HL-60 (cell line): ENCODE results near the gene NAA10.

Experiments
- DNase-seq, 2 experiments: peaks; one replicate each; pipeline ENCODE4 v3.0.0-alpha.2; 2010 to 2020; ENCODE audit warnings: low read depth in 1 of 2, low spot score in 1 of 2
- H3K27ac ChIP-seq: fragments of 250-450 bp; sonication (Bioruptor Pico); replicated peaks from 2 replicates; pipeline ENCODE4 v1.5.1; 2020; ENCODE audit warnings: mild to moderate bottlenecking, moderate library complexity
- H3K27me3 ChIP-seq: fragments of 250-450 bp; sonication (Bioruptor Pico); 2 replicates; pipeline ENCODE4 v1.5.1; 2021; ENCODE audit warnings: mild to moderate bottlenecking, moderate library complexity; ENCODE audit not compliant: insufficient read depth, poor library complexity, severe bottlenecking
- H3K4me3 ChIP-seq: replicated peaks from 2 replicates; pipeline ENCODE4 v1.5.1; 2011; ENCODE audit warnings: mild to moderate bottlenecking, control low read depth, low read length; ENCODE audit not compliant: insufficient read depth
- GABPA ChIP-seq: IDR thresholded peaks from 2 replicates; pipeline ENCODE4 v1.6.1; 2012; ENCODE audit warnings: low read depth
- POLR2AphosphoS5 ChIP-seq: IDR thresholded peaks from 2 replicates; pipeline ENCODE4 v1.6.1; 2012; ENCODE audit warnings: low read depth
- REST ChIP-seq: IDR thresholded peaks from 2 replicates; pipeline ENCODE4 v1.6.1; 2012; ENCODE audit warnings: low read depth; ENCODE audit not compliant: insufficient replicate concordance
- SPI1 ChIP-seq: IDR thresholded peaks from 2 replicates; pipeline ENCODE4 v1.6.1; 2012; ENCODE audit warnings: low read depth, mild to moderate bottlenecking, borderline replicate concordance
- TF ChIP-seq, protein P1 (sequence below): IDR thresholded peaks from one replicate; pipeline ENCODE4 v1.5.1; 2011; ENCODE audit warnings: low read length, control low read depth, inconsistent platforms; ENCODE audit not compliant: insufficient read depth

Gene NAA10

DNA sequence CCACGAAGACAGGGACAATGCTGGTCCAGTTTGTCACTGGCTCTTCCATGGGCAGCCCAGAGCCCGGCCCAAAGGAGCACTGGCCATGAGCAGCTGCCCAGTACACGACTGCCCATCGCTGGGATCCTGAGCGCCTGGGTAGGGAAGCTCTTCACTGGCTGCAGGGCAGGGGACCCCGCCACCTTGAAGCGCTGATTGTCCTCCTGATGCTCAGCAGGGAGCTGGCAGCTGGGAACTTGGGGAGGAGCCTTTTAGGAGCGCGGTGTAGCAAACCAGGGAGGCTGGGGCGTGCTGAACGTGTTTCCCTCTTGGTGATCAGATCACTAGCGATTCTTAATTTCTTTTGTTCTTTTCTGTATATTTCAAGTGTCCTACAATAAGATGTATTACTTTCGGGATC is 50.7 kb downstream of the NAA10 start:
- Histone ChIP-seq H3K27me3 (peaks cover 18% of the 10 kb centered on the region), H3K27ac (no peak overlapping the region), H3K4me3 (no peak overlapping the region)
- DNase-seq: no peak
- TF ChIP-seq, protein P1, sequence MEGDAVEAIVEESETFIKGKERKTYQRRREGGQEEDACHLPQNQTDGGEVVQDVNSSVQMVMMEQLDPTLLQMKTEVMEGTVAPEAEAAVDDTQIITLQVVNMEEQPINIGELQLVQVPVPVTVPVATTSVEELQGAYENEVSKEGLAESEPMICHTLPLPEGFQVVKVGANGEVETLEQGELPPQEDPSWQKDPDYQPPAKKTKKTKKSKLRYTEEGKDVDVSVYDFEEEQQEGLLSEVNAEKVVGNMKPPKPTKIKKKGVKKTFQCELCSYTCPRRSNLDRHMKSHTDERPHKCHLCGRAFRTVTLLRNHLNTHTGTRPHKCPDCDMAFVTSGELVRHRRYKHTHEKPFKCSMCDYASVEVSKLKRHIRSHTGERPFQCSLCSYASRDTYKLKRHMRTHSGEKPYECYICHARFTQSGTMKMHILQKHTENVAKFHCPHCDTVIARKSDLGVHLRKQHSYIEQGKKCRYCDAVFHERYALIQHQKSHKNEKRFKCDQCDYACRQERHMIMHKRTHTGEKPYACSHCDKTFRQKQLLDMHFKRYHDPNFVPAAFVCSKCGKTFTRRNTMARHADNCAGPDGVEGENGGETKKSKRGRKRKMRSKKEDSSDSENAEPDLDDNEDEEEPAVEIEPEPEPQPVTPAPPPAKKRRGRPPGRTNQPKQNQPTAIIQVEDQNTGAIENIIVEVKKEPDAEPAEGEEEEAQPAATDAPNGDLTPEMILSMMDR: no peak
- TF ChIP-seq POLR2AphosphoS5: no peak
- TF ChIP-seq REST: no peak
- no peak for TF ChIP-seq GABPA
- TF ChIP-seq SPI1: no peak

DNA sequence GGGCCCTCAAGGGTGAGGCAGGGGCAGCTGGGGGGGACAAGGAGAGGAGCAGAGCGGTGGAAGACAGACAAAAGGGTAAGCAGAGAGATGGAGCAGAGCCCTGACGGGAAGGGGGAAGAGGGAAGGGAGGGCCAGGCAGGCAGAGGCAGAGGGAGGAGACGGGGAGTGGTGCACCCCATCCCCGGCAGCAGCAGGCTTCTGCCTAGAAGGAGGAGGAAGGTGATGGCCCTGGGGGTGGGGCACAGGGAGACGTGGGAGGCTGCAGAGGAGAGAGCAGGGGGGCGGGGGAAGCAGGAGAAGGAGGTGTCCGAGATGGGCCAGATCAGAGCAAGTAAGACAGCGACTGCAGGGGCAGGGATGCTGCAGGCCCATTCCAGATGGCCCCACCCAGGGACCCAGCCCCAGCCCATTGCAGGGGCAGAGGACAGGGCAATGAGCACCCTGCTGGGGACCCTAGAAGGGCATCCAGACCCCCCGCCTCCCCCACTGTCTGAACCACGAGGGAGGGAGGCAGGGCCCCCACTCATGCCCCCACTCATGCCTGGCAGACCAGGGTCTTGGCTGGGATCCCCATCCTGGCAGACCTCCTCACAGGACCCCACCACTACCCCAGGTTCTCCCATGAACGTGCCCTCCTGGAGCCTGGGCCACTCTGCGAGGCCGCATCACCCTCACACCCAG is 51.5 kb downstream of the NAA10 start:
- Histone ChIP-seq H3K27ac (no peak overlapping the region), H3K4me3 (no peak overlapping the region), H3K27me3 (peaks cover 18% of the 10 kb centered on the region)
- TF ChIP-seq POLR2AphosphoS5: no peak
- no peak for TF ChIP-seq GABPA
- TF ChIP-seq, protein P1: no peak
- no peak for TF ChIP-seq SPI1
- no peak for TF ChIP-seq REST
- DNase-seq: no peak

DNA sequence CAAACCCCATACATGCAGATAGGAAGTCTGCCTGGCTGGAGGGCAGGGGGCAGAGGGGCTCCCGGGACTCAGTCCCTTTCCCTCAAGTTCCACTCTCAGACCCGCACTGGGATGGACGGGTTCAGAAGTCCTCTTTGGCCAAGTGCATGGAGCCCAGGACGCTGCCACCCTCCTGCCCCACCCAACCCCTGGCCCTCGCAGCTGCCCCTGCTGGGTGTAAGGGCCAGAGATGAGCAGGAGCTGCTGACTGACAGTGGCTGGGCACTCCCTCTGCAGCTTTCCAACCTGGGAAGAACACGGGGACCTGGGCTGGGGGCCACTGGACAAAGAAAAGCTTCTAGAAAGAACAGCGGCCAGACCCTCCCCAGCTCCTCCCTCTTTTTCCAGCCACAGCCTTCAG is 52.3 kb downstream of the NAA10 start:
- H3K27ac ChIP-seq: no peak overlapping the region
- no peak overlapping the region for H3K4me3 ChIP-seq
- TF ChIP-seq POLR2AphosphoS5: no peak
- no peak for TF ChIP-seq SPI1
- no peak for TF ChIP-seq GABPA
- TF ChIP-seq, protein P1: no peak
- no peak for TF ChIP-seq REST
- H3K27me3 ChIP-seq: peaks cover 17% of the 10 kb centered on the region
- no peak for DNase-seq
